ENCODE data around the gene ASTL. TPM values are rescaled to one million over a fixed set of nuclear protein-coding genes. Genes with fewer than 3 reads are reported as not detected.
"Not testable (repeated sequence)": the region's sequence is repeated elsewhere in the genome, so short reads cannot be mapped to it uniquely, and the experiment has no call there.

Gene ASTL
- total and polyA plus RNA-seq, 2 donors (not counting 3 experiments of a cell fraction or from before 2014, with no cell fraction given): not detected

DNA sequence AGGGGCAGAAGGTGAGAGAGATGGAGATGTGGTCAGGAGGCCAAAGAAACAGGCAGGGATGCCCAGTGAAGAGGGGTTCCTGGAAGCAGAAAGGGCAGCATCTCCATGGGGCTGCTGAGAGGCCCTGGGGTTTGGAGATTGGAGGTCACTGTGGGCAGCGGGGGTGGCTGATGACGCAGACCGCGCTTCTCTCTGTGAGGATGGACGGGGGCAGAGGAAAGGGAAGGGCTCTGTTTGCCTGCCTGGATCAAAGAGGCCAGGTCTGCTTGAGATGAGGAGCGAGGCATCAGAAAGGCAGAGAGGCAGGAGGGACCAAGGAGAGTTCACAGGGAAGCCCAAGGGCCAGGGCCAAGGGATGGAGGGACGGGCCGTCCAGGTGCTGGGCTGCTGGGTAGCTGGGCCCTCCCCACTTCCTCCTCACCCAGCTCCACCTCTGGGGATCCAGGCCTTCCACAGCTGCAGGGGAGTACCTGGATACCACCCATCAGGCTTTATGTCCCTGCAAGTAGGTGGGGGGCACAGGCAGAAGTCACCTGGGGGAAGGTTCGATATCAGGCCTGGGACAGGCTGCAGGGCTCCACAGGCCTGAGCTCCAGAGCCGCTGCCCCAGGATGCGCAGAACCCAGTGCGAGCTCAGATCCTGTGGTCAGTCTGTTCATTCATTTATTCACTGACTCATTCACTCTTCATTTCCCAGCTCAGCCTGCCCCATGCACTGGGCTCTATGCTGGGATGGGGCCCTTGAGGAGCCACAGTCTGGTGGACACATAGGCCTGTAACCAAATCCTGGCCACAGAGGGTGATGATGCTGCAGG lies 52.6 kb downstream of the ASTL start:
- no peak overlapping the region for H2AFZ ChIP-seq (ENCODE audit: low read depth, low read length)
- BruUV-seq (replicated peaks): no TSS peak
- H3K4me1 ChIP-seq (ENCODE audit: control insufficient read depth, extremely low read depth, insufficient read depth, low read length): no peaks in the 10 kb centered on the region
- intact Hi-C loops (cut with micrococcal nuclease): no loop called here
- H3K36me3 ChIP-seq (ENCODE audit: control insufficient read depth in 2 of 2, extremely low read depth in 1 of 2, insufficient read depth in 2 of 2, low read length in 2 of 2): no peaks in the 10 kb centered on the region
- H3K4me3 ChIP-seq (replicated peaks in 1 of 3; ENCODE audit: insufficient read depth in 1 of 3, low read depth in 1 of 3, low read length in 3 of 3): no peak overlapping the region
- CTCF ChIA-PET: no interaction called here
- H4K20me1 ChIP-seq (replicated peaks; ENCODE audit: control insufficient read depth, extremely low read depth, insufficient read depth, low read length): no peaks in the 10 kb centered on the region
- FAIRE-seq (no peak), DNase-seq (ENCODE audit: low read depth, low spot score) (no peak)
- H3K27ac ChIP-seq (ENCODE audit: insufficient read depth, low read depth, low read length): no peak overlapping the region
- dilution Hi-C loops (cut with MboI; ENCODE audit: extremely low pct_ligation_motif_present, low sequenced_read_pairs): no loop called here
- no peak overlapping the region for H3K9ac ChIP-seq (replicated peaks; ENCODE audit: extremely low read depth, insufficient read depth, low read length)
- no peaks in the 10 kb centered on the region for H3K9me1 ChIP-seq (replicated peaks; ENCODE audit: control insufficient read depth, extremely low read depth, insufficient read depth, low read length)
- no peaks in the 10 kb centered on the region for H3K27me3 ChIP-seq (ENCODE audit: control insufficient read depth in 2 of 2, insufficient read depth in 2 of 2, low read length in 2 of 2)
- POLR2A ChIA-PET: no interaction called here
- H3K4me2 ChIP-seq (ENCODE audit: insufficient read depth, low read length): no peak overlapping the region
- no peak for TF ChIP-seq POLR2A (IDR thresholded peaks at IDR 0.05; ENCODE audit: low read depth, low read length)
- no peak for TF ChIP-seq FOS (IDR thresholded peaks at IDR 0.05; ENCODE audit: borderline replicate concordance, insufficient read depth, low read length)
- no peak for TF ChIP-seq JUN (IDR thresholded peaks at IDR 0.05; ENCODE audit: borderline replicate concordance, insufficient read depth, insufficient read length, low read depth)
- no peak for TF ChIP-seq EZH2 (IDR thresholded peaks at IDR 0.05; ENCODE audit: borderline replicate concordance, low read depth, low read length, severe bottlenecking)
- TF ChIP-seq, protein P1, sequence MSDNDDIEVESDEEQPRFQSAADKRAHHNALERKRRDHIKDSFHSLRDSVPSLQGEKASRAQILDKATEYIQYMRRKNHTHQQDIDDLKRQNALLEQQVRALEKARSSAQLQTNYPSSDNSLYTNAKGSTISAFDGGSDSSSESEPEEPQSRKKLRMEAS (IDR thresholded peaks at IDR 0.05; ENCODE audit: insufficient read depth, insufficient read length): no peak
- TF ChIP-seq GATA2 (IDR thresholded peaks at IDR 0.05; ENCODE audit: insufficient read depth, insufficient read length, low read depth, low read length): no peak
- TF ChIP-seq POLR2AphosphoS5 (IDR thresholded peaks at IDR 0.05; ENCODE audit: insufficient read depth, low read depth, low read length): no peak
- no peak for TF ChIP-seq CTCF (IDR thresholded peaks at IDR 0.05; ENCODE audit: extremely low read depth in 1 of 2, insufficient read depth in 1 of 2, low read depth in 1 of 2, low read length in 2 of 2)
- TF ChIP-seq MYC (IDR thresholded peaks at IDR 0.05; ENCODE audit: low read depth, low read length): no peak
- H3K9me3 ChIP-seq (replicated peaks; ENCODE audit: control insufficient read depth, insufficient read depth, low read length): no peaks in the 10 kb centered on the region
- H3K79me2 ChIP-seq (ENCODE audit: control insufficient read depth, insufficient read depth, low read length): no peaks in the 10 kb centered on the region

DNA sequence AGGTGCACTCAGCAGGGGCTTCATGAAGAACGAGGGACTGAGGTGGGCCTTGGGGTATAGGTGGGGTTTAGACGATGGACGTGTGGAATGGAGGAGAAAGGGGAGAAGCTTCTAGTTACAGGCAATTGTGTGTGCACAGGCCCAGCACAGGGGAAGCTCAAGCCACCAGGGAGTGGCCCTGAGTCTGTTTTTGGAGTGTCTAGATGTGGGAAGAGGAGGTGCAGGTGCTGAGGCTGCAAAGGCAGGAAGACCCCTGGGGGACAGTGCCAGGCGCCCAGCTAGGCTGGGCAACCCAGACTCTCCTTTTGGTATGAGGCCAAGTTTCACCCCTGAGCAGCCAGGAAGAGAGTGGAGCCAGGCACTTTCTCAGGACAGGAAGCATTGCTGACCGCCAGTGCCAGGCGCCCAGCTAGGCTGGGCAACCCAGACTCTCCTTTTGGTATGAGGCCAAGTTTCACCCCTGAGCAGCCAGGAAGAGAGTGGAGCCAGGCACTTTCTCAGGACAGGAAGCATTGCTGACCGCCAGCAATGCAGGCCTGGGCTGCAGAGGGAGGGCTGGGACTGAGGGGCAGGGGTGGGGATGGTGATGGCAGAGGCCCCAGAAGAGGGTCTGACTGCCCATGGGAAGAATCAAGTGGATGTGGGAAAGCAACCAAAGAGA lies 53.3 kb downstream of the ASTL start:
- H3K4me2 ChIP-seq (ENCODE audit: insufficient read depth, low read length); H2AFZ ChIP-seq (ENCODE audit: low read depth, low read length); H3K27me3 ChIP-seq (ENCODE audit: control insufficient read depth in 2 of 2, insufficient read depth in 2 of 2, low read length in 2 of 2); DNase-seq (ENCODE audit: low read depth, low spot score); H3K9me3 ChIP-seq (replicated peaks; ENCODE audit: control insufficient read depth, insufficient read depth, low read length); H4K20me1 ChIP-seq (replicated peaks; ENCODE audit: control insufficient read depth, extremely low read depth, insufficient read depth, low read length); H3K79me2 ChIP-seq (ENCODE audit: control insufficient read depth, insufficient read depth, low read length); H3K36me3 ChIP-seq (ENCODE audit: control insufficient read depth in 2 of 2, extremely low read depth in 1 of 2, insufficient read depth in 2 of 2, low read length in 2 of 2); BruUV-seq (replicated peaks); intact Hi-C loops (cut with micrococcal nuclease); FAIRE-seq; H3K9ac ChIP-seq (replicated peaks; ENCODE audit: extremely low read depth, insufficient read depth, low read length); CTCF ChIA-PET; dilution Hi-C loops (cut with MboI; ENCODE audit: extremely low pct_ligation_motif_present, low sequenced_read_pairs); H3K4me1 ChIP-seq (ENCODE audit: control insufficient read depth, extremely low read depth, insufficient read depth, low read length); H3K9me1 ChIP-seq (replicated peaks; ENCODE audit: control insufficient read depth, extremely low read depth, insufficient read depth, low read length); H3K4me3 ChIP-seq (replicated peaks in 1 of 3; ENCODE audit: insufficient read depth in 1 of 3, low read depth in 1 of 3, low read length in 3 of 3); H3K27ac ChIP-seq (ENCODE audit: insufficient read depth, low read depth, low read length); POLR2A ChIA-PET: not testable (repeated sequence)

Measured in endothelial cell of umbilical vein (primary cell).